ENCODE measurements around the gene MBNL2. TPM values are rescaled to one million over a fixed set of nuclear protein-coding genes. Genes with fewer than 3 reads are reported as not detected.

Gene MBNL2
- total and polyA plus RNA-seq, 2 of the 13 experiments (the other 11 are each of a cell fraction or from before 2014, with no cell fraction given) = 30.8 to 59.0 TPM

- no peak overlapping the region for H3K27ac ChIP-seq (ENCODE audit: extremely low read length, insufficient read depth, low read length)
- no peaks in the 10 kb centered on the region for H3K9me3 ChIP-seq (ENCODE audit: low read length)
- no peak overlapping the region for H3K4me2 ChIP-seq (ENCODE audit: low read depth, low read length)
- 44% methylated on average over 2 of the region's 2 CpGs for WGBS (ENCODE audit: low lambda C conversion rate)
- no peak overlapping the region for H2AFZ ChIP-seq (ENCODE audit: low read length)
- H3K27me3 ChIP-seq (ENCODE audit: control insufficient read depth in 1 of 2, insufficient read depth in 2 of 2, low read length in 2 of 2) = no peaks in the 10 kb centered on the region; a peak in 2 of 5 replicates
- no peaks in the 10 kb centered on the region for H3K36me3 ChIP-seq (replicated peaks in 1 of 2; ENCODE audit: control insufficient read depth in 1 of 2, insufficient read depth in 2 of 2, low read length in 2 of 2)
- intact Hi-C loops (cut with micrococcal nuclease; ENCODE audit: unreplicated experiment) = no loop called here
- TF ChIP-seq AKAP8 (CRISPR knock-in tag; IDR thresholded peaks at IDR 0.05) (no peak), ESRRA (CRISPR knock-in tag; IDR thresholded peaks at IDR 0.05; ENCODE audit: low read depth) (no peak), ARNT2 (CRISPR knock-in tag; IDR thresholded peaks at IDR 0.05; ENCODE audit: low read depth) (no peak), MAX (IDR thresholded peaks at IDR 0.05) (no peak), AGO1 (IDR thresholded peaks at IDR 0.05; ENCODE audit: low read depth, low read length, poor library complexity, severe bottlenecking) (no peak), HNF1A (IDR thresholded peaks at IDR 0.05; ENCODE audit: low read depth) (no peak), HNF1A (CRISPR knock-in tag; IDR thresholded peaks at IDR 0.05; ENCODE audit: borderline replicate concordance) (no peak), ZNF614 (CRISPR knock-in tag; IDR thresholded peaks at IDR 0.05; ENCODE audit: borderline replicate concordance) (no peak), ZNF10 (CRISPR knock-in tag; IDR thresholded peaks at IDR 0.05; ENCODE audit: borderline replicate concordance, low read depth) (no peak), HOXA5 (CRISPR knock-in tag; IDR thresholded peaks at IDR 0.05) (no peak), PAF1 (CRISPR knock-in tag; IDR thresholded peaks at IDR 0.05) (no peak), ZBTB38 (CRISPR knock-in tag; IDR thresholded peaks at IDR 0.05) (no peak)
- no peak for DNase-seq (ENCODE audit: low spot score)
- no peaks in the 10 kb centered on the region for H3K4me1 ChIP-seq (ENCODE audit: insufficient read depth, low read length)
- FAIRE-seq = no peak
- H4K20me1 ChIP-seq (ENCODE audit: insufficient read depth, low read length) = no peaks in the 10 kb centered on the region
- POLR2A ChIA-PET = no interaction called here
- no TSS peak for BruUV-seq (replicated peaks)
- ATAC-seq = no peak
- in situ Hi-C loops (cut with HindIII; ENCODE audit: extremely low pct_ligation_motif_present, low pct_unique_long_range_greater_than_20kb) = no loop called here
- no peaks in the 10 kb centered on the region for H3K79me2 ChIP-seq (ENCODE audit: insufficient read depth, low read length)
- H3K9ac ChIP-seq (ENCODE audit: insufficient read depth, low read depth, low read length) = no peak overlapping the region
- H3K4me3 ChIP-seq (replicated peaks in 1 of 3; ENCODE audit: insufficient read depth in 1 of 3, low read depth in 2 of 3, low read length in 3 of 3) = no peak overlapping the region
- CTCF ChIA-PET (ENCODE audit: low intra/inter-chr PET ratio, low total read pairs) = no interaction called here
These were observed 42.6 kb upstream of the MBNL2 start for GRCh38 chr13:97179501-97179900.
